DOHH2 (cell line): Measurements from ENCODE around the gene DLEC1.

Source experiments
- CTCF ChIP-seq: fragments of 200-600 bp; sonication (generic); IDR thresholded peaks from one replicate; pipeline ENCODE4 v1.5.1; 2014; ENCODE audit warnings: antibody characterized with exemption, mild to moderate bottlenecking, low read depth, low read length; ENCODE audit not compliant: poor library complexity, severe bottlenecking
- EZH2phosphoT487 ChIP-seq: fragments of 200-600 bp; sonication (generic); IDR thresholded peaks from 2 replicates; pipeline ENCODE4 v1.6.1; 2017; ENCODE audit warnings: borderline replicate concordance, mild to moderate bottlenecking, antibody characterized with exemption, low read length, moderate library complexity, mixed read lengths

DNA sequence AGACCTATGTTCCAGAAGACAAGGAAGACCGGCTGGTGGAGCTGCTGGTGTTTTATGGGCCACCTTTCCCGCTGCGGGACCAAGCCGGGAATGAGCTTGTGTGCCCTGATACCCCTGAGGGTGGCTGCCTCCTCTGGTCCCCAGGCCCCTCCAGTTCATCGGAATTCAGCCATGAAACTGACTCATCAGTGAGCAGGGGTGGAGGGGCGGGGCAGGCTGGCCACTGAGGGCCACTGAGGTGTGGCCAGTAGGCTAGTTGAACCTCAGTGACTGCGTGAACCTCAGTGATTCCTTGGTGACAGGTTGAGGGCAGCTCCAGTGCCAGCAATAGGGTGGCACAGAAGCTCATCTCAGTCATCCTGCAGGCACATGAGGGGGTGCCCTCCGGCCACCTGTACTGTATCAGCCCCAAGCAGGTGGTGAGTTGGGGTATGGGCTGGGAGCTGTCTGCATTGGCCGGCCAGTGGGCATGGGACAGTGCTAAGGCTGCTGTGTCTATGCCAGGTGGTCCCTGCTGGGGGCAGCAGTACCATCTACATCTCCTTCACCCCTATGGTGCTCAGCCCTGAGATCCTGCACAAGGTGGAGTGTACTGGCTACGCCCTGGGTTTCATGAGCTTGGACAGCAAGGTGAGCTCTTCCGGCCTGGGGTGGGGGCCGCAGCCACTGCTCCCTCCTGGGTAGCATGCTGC, 77.6 kb downstream of the DLEC1 start:
- TF ChIP-seq CTCF (peak; percentile 41), EZH2phosphoT487 (no peak)
